ENCODE results near the gene CASP2. TPM values are rescaled to one million over a fixed set of nuclear protein-coding genes. Genes with fewer than 3 reads are reported as not detected.

Gene CASP2
- total RNA-seq, 1 experiment from 2014 or later = 62.0 TPM

DNA sequence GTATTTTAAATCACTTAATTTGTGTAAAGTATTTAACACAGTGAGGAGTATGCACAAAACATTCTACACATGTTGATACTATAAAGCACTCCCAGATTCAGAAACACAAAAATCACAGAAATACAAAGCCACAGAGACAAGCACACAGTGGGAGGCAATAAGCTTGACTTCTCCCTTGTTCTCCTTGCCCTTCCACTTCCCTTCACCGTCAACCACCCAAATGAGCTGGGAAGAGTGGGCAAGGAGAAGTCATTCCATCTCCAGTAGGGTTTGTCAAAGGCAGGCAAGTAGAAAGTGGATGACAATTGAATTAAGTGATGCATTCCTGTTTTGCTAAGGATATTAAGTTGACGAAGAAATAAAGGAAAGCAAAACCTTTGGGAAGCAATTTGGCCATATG, 7.6 kb upstream of the CASP2 start:
- Mint-ChIP-seq H3K9me3 (ENCODE audit: unreplicated experiment) (no peaks in the 10 kb centered on the region), H3K36me3 (ENCODE audit: insufficient read depth, unreplicated experiment) (no peaks in the 10 kb centered on the region), H3K27me3 (ENCODE audit: insufficient read depth, unreplicated experiment) (no peaks in the 10 kb centered on the region), H3K27ac (ENCODE audit: unreplicated experiment) (no peak overlapping the region), H3K4me3 (ENCODE audit: unreplicated experiment) (no peak overlapping the region), H3K4me1 (ENCODE audit: low read depth, unreplicated experiment) (peaks cover 35% of the 10 kb centered on the region)
- Histone ChIP-seq H3K4me3 (ENCODE audit: low read depth, low read length) (no peak overlapping the region), H3K4me1 (peaks cover 24% of the 10 kb centered on the region), H3K27me3 (replicated peaks; ENCODE audit: control insufficient read depth, insufficient read depth, low read length) (no peaks in the 10 kb centered on the region), H3K9me3 (no peaks in the 10 kb centered on the region), H3K36me3 (ENCODE audit: control insufficient read depth, insufficient read depth, low read length) (no peaks in the 10 kb centered on the region)
- ChIA-PET CTCF (no interaction called here), POLR2A (no interaction called here)
- no peak for DNase-seq
- BruUV-seq (replicated peaks) = no TSS peak
- no peak for TF ChIP-seq CTCF (IDR thresholded peaks at IDR 0.05; ENCODE audit: insufficient read depth in 1 of 2, low read depth in 1 of 2, low read length in 1 of 2, severe bottlenecking in 1 of 2, unreplicated experiment in 1 of 2)
- intact Hi-C loops (cut with micrococcal nuclease; ENCODE audit: unreplicated experiment) = no loop called here

DNA sequence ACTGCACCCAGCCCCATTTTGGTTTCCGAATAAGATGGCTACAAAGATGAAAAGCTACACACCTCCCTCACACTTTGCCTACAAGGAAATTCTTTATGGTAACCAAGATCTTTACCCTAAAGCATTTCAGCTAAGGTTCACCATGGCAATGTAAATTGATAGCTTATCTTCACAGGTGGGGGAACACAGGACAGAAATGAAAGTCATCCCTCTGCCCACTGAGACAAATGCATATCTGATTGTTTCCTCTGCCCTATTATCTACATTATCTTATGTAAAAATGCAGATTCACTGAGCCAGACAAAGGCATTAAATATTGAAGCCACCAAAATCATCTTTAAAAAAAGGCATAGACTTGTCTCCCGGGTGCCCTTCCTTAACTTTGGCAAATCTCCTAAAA, 6.6 kb upstream of the CASP2 start:
- H3K27me3 Mint-ChIP-seq (ENCODE audit: insufficient read depth, unreplicated experiment) = no peaks in the 10 kb centered on the region
- Histone ChIP-seq H3K36me3 (ENCODE audit: control insufficient read depth, insufficient read depth, low read length) (no peaks in the 10 kb centered on the region), H3K4me1 (peaks cover 32% of the 10 kb centered on the region), H3K9me3 (no peaks in the 10 kb centered on the region), H3K27me3 (replicated peaks; ENCODE audit: control insufficient read depth, insufficient read depth, low read length) (no peaks in the 10 kb centered on the region), H3K4me3 (ENCODE audit: low read depth, low read length) (no peak overlapping the region)
- H3K4me3 Mint-ChIP-seq (ENCODE audit: unreplicated experiment) = no peak overlapping the region
- peaks cover 37% of the 10 kb centered on the region for H3K4me1 Mint-ChIP-seq (ENCODE audit: low read depth, unreplicated experiment)
- CTCF ChIA-PET = no interaction called here
- no TSS peak for BruUV-seq (replicated peaks)
- POLR2A ChIA-PET = no interaction called here
- H3K9me3 Mint-ChIP-seq (ENCODE audit: unreplicated experiment) = no peaks in the 10 kb centered on the region
- H3K27ac Mint-ChIP-seq (ENCODE audit: unreplicated experiment) = no peak overlapping the region
- no peaks in the 10 kb centered on the region for H3K36me3 Mint-ChIP-seq (ENCODE audit: insufficient read depth, unreplicated experiment)
- no peak for TF ChIP-seq CTCF (IDR thresholded peaks at IDR 0.05; ENCODE audit: insufficient read depth in 1 of 2, low read depth in 1 of 2, low read length in 1 of 2, severe bottlenecking in 1 of 2, unreplicated experiment in 1 of 2)
- intact Hi-C loops (cut with micrococcal nuclease; ENCODE audit: unreplicated experiment) = no loop called here
- no peak for DNase-seq

DNA sequence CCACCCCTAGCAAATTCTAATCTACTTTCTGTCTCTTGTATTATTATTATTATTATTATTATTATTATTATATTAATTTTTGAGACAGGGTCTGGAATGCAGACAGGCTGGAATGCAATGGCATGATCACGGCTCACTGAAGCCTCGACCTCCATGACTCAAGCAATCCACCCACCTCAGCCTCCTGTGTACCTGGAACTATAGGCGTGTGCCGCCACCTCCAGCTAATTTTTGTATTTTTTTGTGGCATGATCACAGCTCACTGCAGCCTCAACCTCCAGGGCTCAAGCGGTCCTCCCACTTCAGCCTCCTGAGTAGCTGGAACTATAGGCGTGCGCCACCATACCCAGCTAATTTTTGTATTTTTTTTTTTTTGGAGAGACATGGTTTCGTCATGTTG, 6.0 kb upstream of the CASP2 start:
- Histone ChIP-seq H3K9me3 (no peaks in the 10 kb centered on the region), H3K4me3 (ENCODE audit: low read depth, low read length) (no peak overlapping the region), H3K27me3 (replicated peaks; ENCODE audit: control insufficient read depth, insufficient read depth, low read length) (no peaks in the 10 kb centered on the region), H3K36me3 (ENCODE audit: control insufficient read depth, insufficient read depth, low read length) (no peaks in the 10 kb centered on the region), H3K4me1 (peaks cover 32% of the 10 kb centered on the region)
- Mint-ChIP-seq H3K27ac (ENCODE audit: unreplicated experiment) (no peak overlapping the region), H3K27me3 (ENCODE audit: insufficient read depth, unreplicated experiment) (no peaks in the 10 kb centered on the region), H3K36me3 (ENCODE audit: insufficient read depth, unreplicated experiment) (no peaks in the 10 kb centered on the region), H3K4me3 (ENCODE audit: unreplicated experiment) (no peak overlapping the region), H3K4me1 (ENCODE audit: low read depth, unreplicated experiment) (peaks cover 37% of the 10 kb centered on the region), H3K9me3 (ENCODE audit: unreplicated experiment) (no peaks in the 10 kb centered on the region)
- intact Hi-C loops (cut with micrococcal nuclease; ENCODE audit: unreplicated experiment) = no loop called here
- ChIA-PET CTCF (interaction anchor here (0.6 kb wide), 1 partner anchor 9 kb away, joined by 3 read pairs; no protein-coding TSS in a partner anchor), POLR2A (no interaction called here)
- no peak for TF ChIP-seq CTCF (IDR thresholded peaks at IDR 0.05; ENCODE audit: insufficient read depth in 1 of 2, low read depth in 1 of 2, low read length in 1 of 2, severe bottlenecking in 1 of 2, unreplicated experiment in 1 of 2)
- DNase-seq = no peak
- BruUV-seq (replicated peaks) = no TSS peak

Measured in Caco-2 (cell line).